Stimulated activated CD4-positive, alpha-beta T cell treated with anti-CD3 and anti-CD28 coated beads, Interleukin-1b, Interleukin-23, amount 100 ng/mL, for 48 hours (primary cell): ENCODE measurements around the gene OSBPL2.
A peak's percentile ranks its signal among the peaks of the same experiment; 100 is the strongest.

Experiments used
- DNase-seq: peaks from one replicate; pipeline ENCODE4 v3.0.0-alpha.2; 2020

OSBPL2 gene

GRCh38 chr20:62237801-62238568 is at the start of gene OSBPL2:
OSBPL2 (plus strand) TSS chr20:62238521; CDS start chr20:62256185, 17,664 bp downstream.
- peak; percentile 100 for DNase-seq

GRCh38 chr20:62190639-62191411 is 47.5 kb upstream of the OSBPL2 start:
- no peak for DNase-seq

DNA sequence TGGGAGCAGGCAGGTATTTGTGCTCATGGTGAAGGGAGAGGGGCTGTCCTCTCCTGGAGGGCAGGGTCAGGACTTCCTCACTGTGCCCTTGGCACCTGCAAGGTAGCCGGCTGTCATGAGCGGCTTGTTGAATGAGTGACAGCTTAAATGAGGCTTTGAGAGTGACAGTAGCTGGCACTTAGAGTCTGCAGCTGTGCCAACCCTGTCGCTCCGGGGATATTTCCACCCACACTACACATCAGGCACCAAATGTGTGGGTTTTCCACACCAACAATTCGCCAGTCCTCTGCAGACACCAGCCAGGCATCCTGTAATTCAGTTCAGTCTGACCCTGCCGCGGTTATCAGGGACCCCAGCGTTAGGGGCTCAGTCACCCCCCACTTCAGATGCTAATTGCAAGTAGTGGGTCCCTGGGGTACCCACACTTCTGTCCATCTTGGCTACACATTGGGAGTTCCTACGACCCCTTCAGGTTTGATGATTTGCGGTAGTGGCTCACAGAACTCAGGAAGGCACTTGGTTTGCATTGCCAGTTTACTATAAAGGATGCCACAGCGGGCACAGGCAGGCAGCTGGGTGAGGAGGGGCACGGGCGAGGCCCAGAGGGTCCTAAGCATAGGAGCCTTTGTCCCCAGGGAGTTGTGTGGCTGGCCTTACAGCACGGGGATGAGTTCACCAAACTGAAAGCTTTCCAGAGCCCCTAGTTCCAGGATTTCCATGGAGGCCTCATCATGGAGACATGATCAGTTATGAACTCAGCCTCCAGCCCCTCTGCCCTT is 46.4 kb upstream of the OSBPL2 start:
- no peak for DNase-seq

DNA sequence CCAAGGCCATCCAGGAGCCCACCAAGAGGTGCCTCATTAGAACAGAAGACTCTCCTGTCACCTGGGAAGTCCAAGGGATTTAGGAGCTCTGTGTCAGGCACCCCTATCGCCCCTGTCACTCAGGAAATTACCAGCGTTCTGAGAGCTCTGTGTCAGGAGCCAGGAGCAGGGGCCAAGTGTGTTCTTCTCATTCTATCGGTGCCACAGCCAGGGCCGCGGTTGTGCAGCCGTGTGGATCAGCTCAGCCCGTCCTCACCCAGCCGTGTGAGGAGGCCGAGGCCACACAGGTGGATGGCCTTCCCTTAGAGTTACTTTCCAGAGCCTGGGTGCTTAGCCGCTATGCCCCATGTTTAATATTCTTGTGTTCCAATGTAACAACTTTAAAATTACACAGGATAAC is 45.7 kb upstream of the OSBPL2 start:
- DNase-seq = no peak

DNA sequence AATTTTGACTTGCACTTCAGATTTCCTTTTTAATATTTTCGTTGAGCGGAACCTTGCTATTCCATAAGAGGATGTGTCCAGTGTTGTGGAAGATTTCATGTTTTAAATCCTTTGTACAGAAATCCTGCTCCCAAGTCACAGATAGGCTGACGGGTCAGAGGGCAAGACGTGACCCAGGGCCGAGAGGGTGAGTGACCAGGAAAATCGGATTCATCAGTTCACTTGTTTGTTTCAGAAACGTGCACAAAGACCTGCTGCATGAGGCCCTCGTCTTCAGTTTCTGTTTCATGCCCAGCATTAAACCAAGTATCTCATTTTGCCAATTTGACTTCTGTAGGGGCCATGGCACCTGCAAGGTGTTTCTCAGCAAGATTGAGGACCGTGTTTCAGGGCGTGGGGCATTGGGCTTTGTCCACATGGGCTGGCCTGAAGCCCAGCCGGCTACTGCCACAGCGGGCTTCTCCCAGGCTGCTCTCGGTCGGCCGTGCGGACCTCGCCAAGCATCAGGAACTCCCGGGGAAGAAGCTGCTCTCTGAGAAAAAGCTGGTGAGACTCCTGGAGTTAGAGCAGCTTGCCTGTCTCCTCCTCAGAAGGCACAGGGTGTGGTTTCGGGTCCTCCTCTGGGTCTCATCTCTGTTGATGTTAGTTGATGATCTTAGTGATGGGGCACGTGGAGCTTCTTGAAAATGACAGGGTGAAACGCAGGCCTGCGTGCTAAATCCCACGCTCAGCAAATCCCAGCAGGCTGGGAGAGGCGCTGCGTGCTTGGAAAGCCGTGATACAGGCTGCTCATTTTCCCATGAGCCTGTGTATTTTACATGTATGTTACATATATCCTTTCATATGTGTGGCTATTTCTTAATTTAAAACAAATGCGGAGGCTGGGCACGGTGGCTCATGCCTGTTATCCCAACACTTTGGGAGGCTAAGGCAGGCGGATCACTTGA is 45.0 kb upstream of the OSBPL2 start:
- no peak for DNase-seq

DNA sequence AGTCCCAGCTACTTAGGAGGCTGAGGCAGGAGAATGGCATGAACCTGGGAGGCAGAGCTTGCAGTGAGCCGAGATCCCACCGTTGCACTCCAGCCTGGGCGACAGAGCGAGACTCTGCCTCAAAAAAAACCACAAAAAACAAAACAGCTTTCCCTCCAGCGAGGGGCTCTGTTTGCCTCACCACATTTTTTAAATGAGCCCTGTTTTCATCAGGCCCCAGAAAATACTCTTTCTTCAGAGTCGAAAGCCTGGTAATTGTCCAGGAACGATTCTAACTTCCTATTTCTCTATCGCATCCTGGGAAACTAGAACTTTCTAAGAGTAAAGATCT is 43.3 kb upstream of the OSBPL2 start:
- no peak for DNase-seq

DNA sequence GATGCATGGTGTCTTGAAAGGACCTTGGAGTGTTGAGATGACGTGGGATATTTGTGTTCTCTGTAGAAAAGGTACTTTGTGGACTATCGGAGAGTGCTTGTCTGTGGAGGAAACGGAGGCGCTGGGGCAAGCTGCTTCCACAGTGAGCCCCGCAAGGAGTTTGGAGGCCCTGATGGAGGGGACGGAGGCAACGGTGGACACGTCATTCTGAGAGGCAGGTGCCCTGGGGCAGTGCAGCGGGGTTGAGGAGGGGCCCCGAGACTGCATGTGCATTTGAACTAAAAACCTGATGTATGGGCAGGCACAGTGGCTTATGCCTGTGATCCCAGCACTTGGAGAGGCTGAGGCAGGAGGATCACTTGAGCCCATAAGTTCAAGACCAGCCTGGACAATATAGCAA is 42.6 kb upstream of the OSBPL2 start:
- no peak for DNase-seq

DNA sequence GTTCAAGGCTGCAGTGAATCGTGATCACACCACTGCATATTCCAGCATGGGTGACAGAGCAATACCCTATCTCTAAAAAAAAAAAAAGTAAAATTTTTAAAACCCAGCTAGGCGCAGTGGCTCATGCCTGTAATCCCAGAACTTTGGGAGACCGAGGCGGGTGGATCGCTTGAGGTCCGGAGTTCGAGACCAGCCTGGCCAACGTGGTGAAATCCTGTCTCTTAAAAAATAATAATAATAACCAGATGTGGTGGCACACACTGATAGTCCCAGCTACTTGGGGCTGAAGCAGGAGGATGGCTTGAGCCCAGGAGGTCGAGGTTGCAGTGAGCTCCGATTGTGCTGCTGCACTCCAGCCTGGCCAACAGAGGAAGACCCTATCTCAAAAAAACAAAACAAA is 42.0 kb upstream of the OSBPL2 start:
- no peak for DNase-seq

DNA sequence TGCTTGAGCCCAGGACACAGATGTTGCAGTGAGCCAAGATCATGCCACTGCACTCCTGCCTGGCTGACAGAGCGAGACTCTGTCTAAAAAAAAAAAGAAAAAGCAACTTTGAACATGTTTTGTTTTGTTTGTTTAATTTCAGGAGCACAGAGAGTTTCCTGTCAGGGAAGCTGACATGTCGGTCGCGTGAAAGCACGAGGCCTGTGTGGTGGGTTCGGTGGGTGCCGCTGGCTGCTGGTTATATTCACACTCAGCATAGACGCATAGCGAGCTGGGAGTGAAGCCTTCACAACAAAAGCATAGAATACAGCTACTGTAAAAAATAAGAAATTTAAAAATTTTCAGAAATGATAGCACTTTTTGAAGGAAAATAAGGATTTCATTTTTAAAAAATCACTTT is 41.0 kb upstream of the OSBPL2 start:
- DNase-seq = no peak

DNA sequence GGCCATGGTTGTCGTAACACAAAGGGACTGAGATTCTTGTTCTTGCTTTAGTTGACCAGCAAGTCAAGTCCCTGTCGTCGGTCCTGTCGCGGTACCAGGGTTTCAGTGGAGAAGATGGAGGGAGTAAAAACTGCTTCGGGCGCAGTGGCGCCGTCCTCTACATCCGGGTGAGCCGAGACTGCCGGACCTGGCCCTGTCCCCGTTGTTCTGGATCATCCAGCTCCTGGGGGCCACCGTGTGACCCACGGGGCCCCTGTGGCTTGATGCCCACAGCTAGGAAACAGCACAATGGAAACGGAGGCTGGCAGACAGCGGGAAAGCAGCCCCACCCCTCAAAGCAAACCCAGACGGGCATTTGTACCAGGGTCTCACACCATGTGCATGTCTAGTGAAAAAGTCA is 40.5 kb upstream of the OSBPL2 start:
- no peak for DNase-seq

DNA sequence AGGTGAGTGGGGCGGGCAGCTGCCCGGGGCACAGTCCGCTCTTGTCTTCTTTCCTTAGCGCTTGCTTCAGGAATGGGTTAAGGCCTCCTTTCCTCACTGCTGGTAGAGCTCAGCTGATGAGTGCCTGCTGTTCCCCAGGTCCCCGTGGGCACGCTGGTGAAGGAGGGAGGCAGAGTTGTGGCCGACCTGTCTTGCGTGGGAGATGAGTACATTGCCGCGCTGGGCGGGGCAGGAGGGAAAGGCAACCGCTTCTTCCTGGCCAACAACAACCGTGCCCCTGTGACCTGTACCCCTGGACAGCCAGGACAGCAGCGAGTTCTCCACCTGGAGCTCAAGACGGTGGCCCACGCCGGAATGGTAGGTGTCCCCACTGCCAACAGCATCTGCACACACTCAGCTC is 39.8 kb upstream of the OSBPL2 start:
- DNase-seq = no peak

DNA sequence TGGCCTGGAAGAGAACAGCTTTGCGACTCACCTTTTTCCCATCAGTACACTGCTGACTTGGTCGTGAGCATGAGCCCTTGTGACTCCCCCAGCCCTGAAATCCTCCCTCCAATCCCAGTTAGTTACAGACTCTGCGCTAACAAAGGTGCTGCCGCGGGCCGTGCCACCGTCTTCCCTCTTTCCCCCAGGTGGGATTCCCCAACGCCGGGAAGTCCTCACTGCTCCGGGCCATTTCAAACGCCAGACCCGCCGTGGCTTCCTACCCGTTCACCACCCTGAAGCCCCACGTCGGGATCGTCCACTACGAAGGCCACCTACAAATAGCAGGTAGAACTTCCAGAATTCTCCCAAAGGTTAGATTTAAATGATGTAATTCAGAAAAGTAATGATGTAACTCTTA is 39.4 kb upstream of the OSBPL2 start:
- DNase-seq = no peak

- no peak for DNase-seq
Measured at GRCh38 chr20:62200491-62201172, 37.7 kb upstream of the OSBPL2 start.

- no peak for DNase-seq
Measured at GRCh38 chr20:62201173-62202082, 36.9 kb upstream of the OSBPL2 start.

- no peak for DNase-seq
Measured at GRCh38 chr20:62202083-62202395, 36.3 kb upstream of the OSBPL2 start.

DNA sequence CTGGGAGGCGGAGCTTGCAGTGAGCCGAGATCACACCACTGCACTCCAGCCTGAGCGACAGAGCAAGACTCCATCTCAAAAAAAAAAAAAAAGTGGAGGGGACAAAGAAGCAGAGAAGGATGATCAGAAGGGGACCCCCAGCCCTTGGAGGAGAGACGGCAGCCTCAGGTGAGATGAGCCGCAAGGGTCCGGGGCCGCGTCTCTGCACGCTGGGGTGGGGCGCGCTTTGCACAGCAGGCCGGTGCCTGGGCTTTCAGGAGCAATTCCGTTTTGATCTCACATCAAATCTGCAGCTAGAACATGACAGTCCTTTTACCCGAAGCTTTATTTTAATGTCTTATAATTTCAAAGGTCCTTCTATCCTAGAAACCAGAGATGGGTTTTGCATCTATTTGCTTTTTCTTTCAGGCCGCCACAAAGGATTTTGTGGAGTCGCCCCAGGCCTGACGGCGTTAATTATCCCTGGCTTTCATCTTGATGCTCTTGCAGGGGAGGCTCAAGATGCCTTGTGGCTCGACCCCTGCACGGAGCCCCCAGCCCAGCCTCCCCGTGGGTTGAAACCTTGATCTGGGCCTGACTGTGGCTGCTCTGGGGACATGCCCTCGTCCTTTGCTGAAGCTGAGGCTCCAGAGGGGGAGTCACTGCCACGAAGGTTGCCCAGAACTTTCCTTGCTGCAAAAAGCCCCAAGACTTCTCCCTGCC is 35.5 kb upstream of the OSBPL2 start:
- DNase-seq = no peak

DNA sequence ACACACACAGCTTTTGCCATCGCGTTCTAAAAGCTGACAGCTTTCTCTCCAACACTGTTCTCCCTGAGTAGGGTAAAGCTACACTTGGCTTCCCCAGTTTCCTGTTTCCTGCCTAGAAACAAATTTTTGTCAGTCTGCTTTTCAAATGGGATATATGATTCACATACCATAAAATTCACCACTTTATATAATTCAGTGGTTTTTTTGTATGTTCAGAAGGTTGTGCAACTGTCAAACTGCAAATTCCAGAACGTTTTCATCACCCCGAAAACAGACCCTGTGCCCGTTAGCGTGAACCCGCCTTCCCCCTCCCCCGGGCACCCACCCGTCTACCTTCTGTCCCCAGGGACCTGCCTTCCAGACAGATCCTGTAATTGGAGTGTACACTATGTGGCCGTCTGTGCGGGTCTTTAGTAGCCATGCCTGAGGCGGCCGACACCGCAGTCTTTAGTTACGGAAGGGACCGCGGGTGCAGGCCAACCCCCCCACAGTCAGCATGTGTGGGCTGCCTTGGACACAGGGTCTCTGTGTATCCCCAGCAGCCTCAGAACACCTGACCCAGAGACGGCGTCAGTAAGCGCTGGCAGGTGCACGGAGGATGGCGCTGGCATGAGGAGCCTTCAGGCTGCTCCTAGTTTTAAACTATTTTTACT is 34.8 kb upstream of the OSBPL2 start:
- DNase-seq = no peak

DNA sequence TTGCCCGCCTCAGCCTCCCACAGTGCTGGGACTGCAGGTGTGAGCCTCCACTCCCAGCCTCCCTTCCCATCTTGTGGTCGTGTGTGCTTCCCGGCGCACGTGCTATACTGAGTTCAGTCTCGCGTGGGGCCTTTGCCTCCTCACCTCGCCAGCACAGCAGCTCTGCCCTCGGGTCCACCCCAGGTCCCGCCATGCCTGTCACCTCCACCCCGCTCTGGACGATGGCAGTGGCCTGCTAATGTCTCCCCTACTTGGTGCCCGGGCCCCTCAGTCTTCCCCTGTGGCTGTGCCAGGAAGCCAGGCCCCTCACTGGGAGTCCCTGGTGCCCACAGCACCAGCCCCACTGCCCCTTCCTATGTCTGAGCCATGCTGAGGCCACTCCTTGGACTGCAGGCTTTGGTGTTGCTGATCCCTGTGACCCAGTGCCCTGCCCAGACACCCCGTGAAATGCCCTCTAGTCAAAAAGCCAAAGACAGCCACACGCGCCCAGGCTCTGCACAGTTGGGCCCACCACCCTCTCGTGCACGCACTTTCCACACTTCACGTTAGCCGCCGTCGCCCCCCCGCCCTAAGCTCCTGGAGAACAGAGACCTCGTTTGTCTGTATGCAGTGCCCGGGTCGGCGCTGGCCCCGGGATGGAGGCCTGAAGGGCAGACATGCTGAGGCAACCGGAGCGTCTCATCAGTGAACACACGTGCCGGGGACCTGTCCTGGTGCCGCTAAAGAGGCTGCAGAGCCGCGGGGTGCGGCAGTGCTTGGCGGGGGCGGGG is 32.5 kb upstream of the OSBPL2 start:
- no peak for DNase-seq

DNA sequence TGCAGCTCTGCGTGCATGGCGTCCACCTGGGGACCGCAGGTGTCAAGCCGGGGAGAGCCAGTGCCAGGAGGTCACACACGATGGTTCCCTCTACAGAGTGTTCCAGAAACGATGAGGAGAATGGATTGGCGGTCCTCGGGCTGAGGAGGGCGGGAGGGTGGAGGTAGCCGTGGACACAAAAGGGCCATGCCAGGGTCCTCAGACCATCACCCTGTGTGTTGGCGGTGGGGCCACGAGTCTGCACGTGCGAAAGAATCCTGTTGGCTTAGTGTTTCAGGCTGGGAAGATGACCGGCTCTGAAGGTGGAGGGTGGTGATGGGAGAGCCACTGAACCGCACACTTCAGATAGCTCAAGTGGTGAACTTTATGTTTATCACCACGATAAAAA is 31.9 kb upstream of the OSBPL2 start:
- no peak for DNase-seq
